Omental fat pad (tissue), 4 donors: ENCODE measurements around the gene ANKRA2. TPM values are rescaled to one million over a fixed set of nuclear protein-coding genes. Genes with fewer than 3 reads are reported as not detected.

Experiments used
- ATAC-seq: fragments of 150-250 bp; one replicate; pipeline ENCODE4 v1.9.1; 2016; ENCODE audit warnings: mild to moderate bottlenecking, moderate library complexity; ENCODE audit not compliant: low FRiP score
- DNase-seq: peaks from one replicate; pipeline ENCODE4 v3.0.0-alpha.2; 2019; ENCODE audit warnings: low spot score
- CTCF ChIP-seq, 3 donors: fragments of 450-650 bp; IDR thresholded peaks; one replicate each; pipeline ENCODE4 v1.5.1; 2016 to 2017; ENCODE audit warnings: antibody characterized with exemption in 3 of 3, mild to moderate bottlenecking in 3 of 3, moderate library complexity in 2 of 3
- total RNA-seq, 4 donors: library from RNA; depleted of rRNA; stranded (reverse); fragments of >200 nt; gene quantifications; one replicate each; pipeline ENCODE4 v1.1.0, GENCODE V29; 2016

ANKRA2 gene
- total RNA-seq, 4 donors from 2014 or later: 13.3 to 22.9 (median 16.4) TPM

DNA sequence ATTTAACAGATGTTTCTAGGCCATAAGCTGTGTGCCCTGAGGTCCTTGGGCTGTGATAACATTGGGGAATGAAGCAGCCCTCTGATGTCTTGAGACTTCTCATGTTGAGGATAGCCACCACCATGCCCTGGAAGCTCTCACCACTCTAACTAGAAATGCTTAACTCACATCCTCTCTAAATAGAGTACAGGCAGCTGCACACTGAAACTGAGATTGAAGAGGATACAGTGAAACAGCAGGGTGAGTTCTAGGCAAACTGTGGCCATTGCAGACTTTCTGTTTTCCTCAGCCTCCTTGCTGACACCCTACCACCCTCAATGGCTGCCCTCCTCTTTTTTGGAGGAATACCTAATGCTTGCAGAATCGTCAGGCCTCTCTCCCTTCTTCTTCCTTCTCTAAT lies 22.5 kb upstream of the ANKRA2 start:
- ATAC-seq (no peak), DNase-seq (no peak)
- no peak for TF ChIP-seq CTCF (IDR thresholded peaks at IDR 0.05)

DNA sequence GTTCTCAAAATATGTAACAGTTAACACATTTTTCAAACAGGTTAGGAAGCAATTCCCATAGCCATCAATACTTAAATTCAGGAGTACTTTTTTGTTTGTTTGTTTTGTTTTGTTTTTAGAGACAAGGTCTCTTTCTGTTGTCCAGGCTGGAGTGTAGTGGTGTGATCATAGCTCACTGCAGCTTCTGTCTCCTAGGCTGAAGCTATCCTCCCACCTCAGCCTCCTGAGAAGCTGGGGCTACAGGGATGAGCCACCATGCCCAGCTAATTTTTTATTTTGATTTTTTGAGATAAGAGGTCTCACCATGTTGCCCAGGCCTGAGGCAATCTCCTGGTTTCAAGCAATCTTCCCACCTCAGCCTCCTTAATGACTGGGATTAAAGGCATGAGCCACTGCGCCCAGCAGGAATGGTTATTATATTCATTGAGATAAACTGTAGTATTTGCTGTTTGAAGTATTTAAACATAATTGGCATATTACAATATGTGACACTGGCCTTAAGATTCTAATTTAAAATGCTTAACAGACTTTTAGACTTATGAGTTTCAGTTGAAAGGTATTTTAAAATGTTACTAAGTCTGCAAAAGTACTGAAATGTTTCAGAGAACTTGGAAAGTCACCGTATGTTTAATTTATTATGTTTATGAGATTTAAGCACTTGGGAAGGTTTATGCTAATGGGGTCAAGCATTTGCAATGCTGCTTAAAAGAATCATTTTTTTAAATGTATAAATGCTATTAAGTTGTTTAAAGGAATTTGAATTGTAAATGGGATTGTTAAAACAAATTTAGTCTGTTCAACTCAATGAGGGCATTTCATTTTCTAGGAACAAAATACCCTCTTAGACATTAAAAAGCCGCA lies 17.1 kb upstream of the ANKRA2 start:
- ATAC-seq: no peak
- TF ChIP-seq CTCF (IDR thresholded peaks at IDR 0.05): no peak
- no peak for DNase-seq

- DNase-seq (no peak), ATAC-seq (no peak)
- TF ChIP-seq CTCF (IDR thresholded peaks at IDR 0.05): no peak
Observed at GRCh38 chr5:73565969-73566547, 619 bp upstream of the ANKRA2 start.

GRCh38 chr5:73564675-73565074 lies 764 bp downstream of the ANKRA2 start:
- TF ChIP-seq CTCF (IDR thresholded peaks at IDR 0.05): no peak
- no peak for DNase-seq
- no peak for ATAC-seq

- ATAC-seq: no peak
- no peak for DNase-seq
- TF ChIP-seq CTCF (IDR thresholded peaks at IDR 0.05): no peak
Observed at GRCh38 chr5:73564018-73564417, 1.4 kb downstream of the ANKRA2 start.

- no peak for DNase-seq
- ATAC-seq: no peak
- no peak for TF ChIP-seq CTCF (IDR thresholded peaks at IDR 0.05)
Observed at GRCh38 chr5:73558950-73559349, 6.5 kb downstream of the ANKRA2 start.

DNA sequence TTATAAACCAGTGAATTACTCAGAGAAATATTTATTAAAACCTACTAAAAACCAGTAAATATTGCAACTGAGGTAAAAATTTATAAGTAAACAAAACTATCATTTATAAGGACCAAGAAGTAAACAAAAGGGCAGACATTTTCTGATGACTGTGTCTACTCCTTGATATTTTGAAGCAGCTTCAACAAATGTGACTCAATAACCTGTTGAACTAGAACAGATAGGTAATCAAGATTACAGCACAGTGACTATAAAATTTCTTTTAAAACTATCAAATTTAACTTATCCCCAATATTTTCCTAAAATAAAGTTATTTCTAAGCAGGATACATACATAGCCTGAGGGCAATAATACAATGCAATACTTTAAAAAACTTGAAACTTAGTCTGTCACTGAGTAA lies 12.8 kb downstream of the ANKRA2 start:
- TF ChIP-seq CTCF (IDR thresholded peaks at IDR 0.05): no peak
- DNase-seq (no peak), ATAC-seq (no peak)
